HepG2 (cell line): ENCODE results near the gene TPSB2. TPM values are rescaled to one million over a fixed set of nuclear protein-coding genes. Genes with fewer than 3 reads are reported as not detected.
A peak's percentile ranks its signal among the peaks of the same experiment; 100 is the strongest.
"Not testable (repeated sequence)": the region's sequence is repeated elsewhere in the genome, so short reads cannot be mapped to it uniquely, and the experiment has no call there.

ENCODE experiments used
- FOXO4 ChIP-seq: sonication (generic); formaldehyde crosslinking; conservative IDR thresholded peaks from 2 replicates; pipeline ENCODE4 v1.8.1; 2023; ENCODE audit warnings: missing genetic modification reagents
- GABPB1 ChIP-seq: IDR thresholded peaks from 2 replicates; pipeline ENCODE4 v1.6.1; 2016; ENCODE audit warnings: mild to moderate bottlenecking, missing genetic modification reagents, moderate library complexity, missing compliant biosample characterization
- HNF1A ChIP-seq, 2 experiments: sonication (generic) in 1 of 2; formaldehyde crosslinking in 1 of 2; IDR thresholded peaks; 2 replicates each; pipeline versions ENCODE4 v1.4.0 to v1.6.1; 2016 to 2020; ENCODE audit warnings: borderline replicate concordance in 1 of 2, low read depth in 1 of 2, mild to moderate bottlenecking in 1 of 2, missing genetic modification reagents in 1 of 2
- SALL1 ChIP-seq: sonication (generic); formaldehyde crosslinking; IDR thresholded peaks from 2 replicates; pipeline ENCODE4 v1.8.0; 2022; ENCODE audit warnings: mild to moderate bottlenecking, missing genetic modification reagents
- TCF12 ChIP-seq, 2 experiments: fragments of 450-650 bp in 1 of 2; sonication (generic) in 1 of 2; formaldehyde crosslinking in 1 of 2; IDR thresholded peaks; 2 replicates each; pipeline versions ENCODE4 v1.6.1 to v1.8.0; 2017 to 2022; ENCODE audit warnings: antibody characterized with exemption in 1 of 2, mild to moderate bottlenecking in 1 of 2, missing genetic modification reagents in 1 of 2, moderate library complexity in 1 of 2
- TFAP4 ChIP-seq: sonication (generic); IDR thresholded peaks from 2 replicates; pipeline ENCODE4 v1.6.1; 2016; ENCODE audit warnings: low read depth, borderline replicate concordance
- ZBTB7A ChIP-seq: sonication (generic); formaldehyde crosslinking; IDR thresholded peaks from 2 replicates; pipeline ENCODE4 v1.8.0; 2022; ENCODE audit warnings: mild to moderate bottlenecking, missing genetic modification reagents
- ZFP91 ChIP-seq: sonication (generic); formaldehyde crosslinking; IDR thresholded peaks from 2 replicates; pipeline ENCODE4 v1.9.0; 2022; ENCODE audit warnings: missing genetic modification reagents, mild to moderate bottlenecking, borderline replicate concordance
- ZNF430 ChIP-seq: sonication (generic); formaldehyde crosslinking; IDR thresholded peaks from 2 replicates; pipeline ENCODE4 v1.9.0; 2021; ENCODE audit warnings: mild to moderate bottlenecking, missing genetic modification reagents
- ZNF687 ChIP-seq: sonication (generic); formaldehyde crosslinking; IDR thresholded peaks from 2 replicates; pipeline ENCODE4 v1.5.1; 2020; ENCODE audit warnings: mild to moderate bottlenecking, missing genetic modification reagents, moderate library complexity
- ZSCAN21 ChIP-seq: sonication (generic); formaldehyde crosslinking; IDR thresholded peaks from 2 replicates; pipeline ENCODE4 v1.8.0; 2022; ENCODE audit warnings: mild to moderate bottlenecking, missing genetic modification reagents, moderate library complexity, borderline replicate concordance
- polyA plus RNA-seq, 8 experiments: library from polyadenylated mRNA; depleted of rRNA in 3 of 8; stranded (reverse) in 7 of 8; unstranded in 1 of 8; fragments of >200 nt; fragmentation: Illumina TruSeq in 4 of 8; extraction: Trizol in 4 of 8; gene quantifications; 2 replicates each; pipeline versions ENCODE4 v1.2.1 to v1.2.3, GENCODE V29; 2011 to 2016; ENCODE audit warnings: low read depth in 4 of 8, missing spikeins in 1 of 8, mixed read lengths in 1 of 8; ENCODE audit not compliant: insufficient read depth in 1 of 8
- total RNA-seq, 5 experiments: library from RNA; depleted of rRNA; stranded (reverse); fragments of >200 nt; fragmentation: Illumina TruSeq; extraction: Trizol; gene quantifications; 2 replicates each; pipeline ENCODE4 v1.2.3, GENCODE V29; 2016; ENCODE audit warnings: low read depth in 1 of 5

Gene TPSB2
- total and polyA plus RNA-seq, 2 of the 13 experiments (the other 11 are each of a cell fraction or from before 2014, with no cell fraction given) = not detected

- TF ChIP-seq ZNF687 (CRISPR knock-in tag) (peak; percentile 39; the same call in 1 of the 2 replicates), FOXO4 (CRISPR knock-in tag) (0 out of 2 replicates have a peak, but pooled peaks have one; percentile 55), TFAP4 (peak; percentile 35; the same call in 1 of the 2 replicates), ZNF430 (CRISPR knock-in tag) (0 out of 2 replicates have a peak, but pooled peaks have one; percentile 24), ZSCAN21 (0 out of 2 replicates have a peak, but pooled peaks have one; percentile 46), ZFP91 (CRISPR knock-in tag) (peak; percentile 49; the same call in 1 of the 2 replicates), ZBTB7A (CRISPR knock-in tag) (peak; percentile 51; the same call in 1 of the 2 replicates), GABPB1 (CRISPR knock-in tag) (0 out of 2 replicates have a peak, but pooled peaks have one; percentile 44), TCF12 (CRISPR knock-in tag; IDR thresholded peaks at IDR 0.05) (0 out of 2 replicates have a peak, but pooled peaks have one; percentile 44), SALL1 (CRISPR knock-in tag) (peak; percentile 52; the same call in 1 of the 2 replicates), HNF1A (CRISPR knock-in tag; IDR thresholded peaks at IDR 0.05; ENCODE audit: borderline replicate concordance) (0 out of 2 replicates have a peak, but pooled peaks have one; percentile 17)
- not testable (repeated sequence) for TF ChIP-seq TCF12 (IDR thresholded peaks at IDR 0.05); HNF1A (IDR thresholded peaks at IDR 0.05; ENCODE audit: low read depth)
Measured at GRCh38 chr16:1271724-1272413, 41.9 kb upstream of the TPSB2 start (continued).
